Left cardiac atrium (tissue), 4 donors: ENCODE results near the gene C1GALT1. TPM values are rescaled to one million over a fixed set of nuclear protein-coding genes. Genes with fewer than 3 reads are reported as not detected.
"Not testable (repeated sequence)": the region's sequence is repeated elsewhere in the genome, so short reads cannot be mapped to it uniquely, and the experiment has no call there.

Source experiments
- ATAC-seq, 2 donors: fragments of 200-7000 bp; cut with Tn5 transposase; one replicate each; pipeline ENCODE4 v1.9.1; 2020; ENCODE audit warnings: mild to moderate bottlenecking in 2 of 2, moderate library complexity in 2 of 2
- DNase-seq: peaks from one replicate; pipeline ENCODE4 v3.0.0-alpha.2; 2020
- intact Hi-C, 2 donors: fragments of 100-400 bp; cut with DNase I; formaldehyde crosslinking; loops; one replicate each; pipeline versions ENCODE4 v1.14.1 to v1.15.1; 2022 to 2023
- total RNA-seq, 2 donors: library from RNA; stranded (reverse); fragmentation: NEBNext Ultra II Directional; extraction: Animal tissue kit (Norgen Biotek cat#: 25700); gene quantifications; one replicate each; pipeline ENCODE4 v1.2.1, GENCODE V29; 2021
- donor health status: DM: no; HTN: yes; CAD: no.
- donor health status: DM: no; HTN: yes; CAD: no; lungs with severe emphysema.
- donor health status: DM: yes; HTN: yes; CAD: no.
- donor health status: Dilated cardiomyopathy.

The C1GALT1 gene
- total RNA-seq, 2 donors from 2014 or later: 17.2 to 21.6 TPM

GRCh38 chr7:7221599-7222038 lies 39.3 kb downstream of the C1GALT1 start:
- ATAC-seq (peak in 1 of 2 donors; percentile 85), DNase-seq (peak; percentile 24)
- intact Hi-C loops: no loop called here

DNA sequence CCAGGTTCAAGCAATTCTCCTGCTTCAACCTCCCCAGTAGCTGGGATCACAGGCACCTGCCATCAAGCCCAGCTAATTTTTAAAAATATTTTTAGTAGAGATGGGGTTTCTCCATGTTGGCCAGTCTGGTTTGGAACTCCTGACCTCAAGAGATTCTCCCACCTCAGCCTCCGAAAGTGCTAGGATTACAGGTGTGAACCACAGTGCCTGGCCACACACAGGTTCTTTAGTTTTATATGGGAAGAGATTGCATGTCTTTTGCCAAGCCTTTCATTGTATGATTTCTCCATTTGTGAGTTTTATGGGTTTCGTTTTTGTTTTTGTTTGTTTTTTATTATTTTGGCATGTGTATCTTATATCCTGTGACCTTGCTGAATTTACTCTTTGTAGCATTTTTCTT lies 40.9 kb downstream of the C1GALT1 start:
- DNase-seq (no peak), ATAC-seq (no peak)
- intact Hi-C loops: no loop called here

DNA sequence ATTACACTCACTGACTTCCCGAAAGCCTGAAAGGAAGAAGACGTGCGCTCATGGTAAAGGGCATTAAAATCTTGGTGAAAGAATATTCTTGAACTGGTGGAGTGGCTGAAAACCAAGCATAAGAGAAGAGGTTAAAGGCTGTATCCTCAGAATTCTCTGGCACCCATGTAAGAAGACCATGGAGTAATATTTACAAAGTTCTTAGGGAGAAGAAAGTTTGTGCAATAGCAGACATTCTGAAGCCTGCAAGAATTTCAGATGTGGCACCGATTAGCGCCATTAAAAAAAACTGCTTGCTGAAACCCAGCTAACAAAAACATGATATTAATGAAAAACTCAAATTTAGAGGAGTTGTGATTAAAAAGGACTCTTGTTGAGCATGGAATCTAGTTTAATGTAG lies 44.1 kb downstream of the C1GALT1 start:
- no peak for ATAC-seq
- no peak for DNase-seq
- intact Hi-C loops: no loop called here

- intact Hi-C loops: no loop called here
- no peak for DNase-seq
- ATAC-seq: no peak
Measured at GRCh38 chr7:7228472-7228871, 46.1 kb downstream of the C1GALT1 start.

DNA sequence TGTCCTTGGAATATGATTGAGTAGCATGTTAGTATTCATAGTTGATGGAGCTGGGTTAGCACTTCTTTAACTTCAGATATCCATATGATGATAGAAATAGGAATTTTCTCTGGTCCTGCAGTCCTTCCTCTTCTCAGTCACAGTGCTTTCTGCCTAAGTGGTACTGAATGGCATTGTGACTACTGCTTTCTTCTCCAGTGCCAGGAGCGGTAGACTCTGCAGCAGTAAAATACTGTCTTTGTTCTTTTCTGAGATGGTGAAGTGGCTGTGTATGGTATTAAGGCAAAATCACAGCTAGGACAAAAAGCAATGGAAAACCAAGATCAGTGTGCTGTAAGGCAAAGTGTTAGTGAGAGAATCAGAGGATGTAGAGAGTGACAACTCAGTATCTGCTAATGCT lies 46.6 kb downstream of the C1GALT1 start:
- no peak for ATAC-seq
- no peak for DNase-seq
- intact Hi-C loops: no loop called here

- ATAC-seq (no peak), DNase-seq (no peak)
- intact Hi-C loops: no loop called here
Measured at GRCh38 chr7:7231000-7231399, 48.7 kb downstream of the C1GALT1 start.

DNA sequence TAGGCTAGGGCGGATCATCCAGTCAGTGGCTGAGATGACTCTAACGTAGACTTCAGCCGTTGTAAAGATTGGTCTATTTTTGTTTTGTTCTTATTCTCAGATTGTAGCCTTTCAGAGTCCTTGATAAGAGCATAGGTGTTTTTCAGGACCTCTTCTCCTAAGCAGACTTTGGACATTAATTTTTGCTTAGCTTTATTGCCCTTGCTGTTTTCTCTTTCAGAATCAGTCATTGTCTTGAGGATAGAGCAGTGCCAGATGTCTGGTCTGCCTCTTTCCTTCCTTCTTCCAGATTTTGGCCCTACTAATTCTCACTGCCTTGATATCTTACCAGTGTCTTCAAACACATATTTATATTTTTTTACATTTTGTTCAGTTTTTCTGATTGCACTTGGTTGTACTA lies 49.5 kb downstream of the C1GALT1 start:
- ATAC-seq: no peak
- intact Hi-C loops: no loop called here
- DNase-seq: no peak

DNA sequence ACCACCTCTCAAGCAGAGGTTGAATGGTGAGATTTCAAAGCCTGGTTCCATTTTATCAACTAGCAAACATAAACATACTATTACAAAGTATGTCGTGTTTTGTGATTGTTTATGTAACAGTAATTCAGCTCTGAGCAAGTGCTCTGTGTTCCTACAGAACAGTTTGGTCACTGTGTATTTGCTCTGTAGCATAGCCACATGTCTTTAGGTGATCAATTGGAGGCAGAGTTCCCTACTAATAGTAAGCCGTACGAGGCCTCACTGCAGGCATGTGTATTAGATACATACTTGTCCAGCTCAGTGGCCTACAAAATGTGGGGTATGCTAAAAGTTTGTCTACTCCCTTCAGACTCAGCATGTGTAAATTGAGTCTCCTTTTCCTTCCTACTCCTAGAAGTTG lies 53.0 kb downstream of the C1GALT1 start:
- DNase-seq (no peak), ATAC-seq (no peak)
- intact Hi-C loops: no loop called here

DNA sequence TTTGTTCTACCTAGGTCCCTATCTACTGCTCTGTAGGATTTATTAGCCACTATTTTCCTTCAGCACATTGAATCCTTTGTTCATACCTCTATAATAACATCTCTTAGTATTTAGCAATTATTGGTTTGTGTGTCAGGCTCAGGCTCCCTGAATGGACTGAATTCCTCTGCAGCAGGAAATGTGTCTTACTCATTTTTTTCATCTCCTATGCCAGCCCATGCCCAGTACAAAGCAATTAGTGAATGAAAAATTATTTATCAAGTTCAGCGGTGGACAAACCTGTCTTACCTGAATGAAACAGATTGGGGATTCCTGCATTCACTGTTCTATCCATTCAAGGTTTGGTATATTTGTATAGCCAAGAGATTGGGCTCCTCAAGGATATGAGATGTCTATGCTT lies 53.7 kb downstream of the C1GALT1 start:
- ATAC-seq (no peak), DNase-seq (no peak)
- intact Hi-C loops: no loop called here

GRCh38 chr7:7237201-7237977 lies 55.0 kb downstream of the C1GALT1 start:
- DNase-seq: no peak
- ATAC-seq: no peak
- intact Hi-C loops: no loop called here

DNA sequence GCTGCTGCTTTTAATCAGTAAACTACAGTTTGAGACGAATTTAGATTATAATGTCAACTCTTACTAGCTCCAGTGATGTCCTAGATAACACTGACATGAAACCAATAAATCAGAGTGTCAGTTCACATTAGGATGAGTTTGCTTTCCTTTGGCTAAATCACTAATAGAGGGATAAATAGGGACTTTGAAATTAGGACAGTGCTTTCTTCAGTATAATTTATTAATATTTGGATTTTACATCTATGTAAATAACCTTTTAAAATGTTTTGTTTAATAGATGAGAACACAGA lies 55.6 kb downstream of the C1GALT1 start:
- DNase-seq (no peak), ATAC-seq (no peak)
- intact Hi-C loops: no loop called here

GRCh38 chr7:7239346-7239745 lies 57.0 kb downstream of the C1GALT1 start:
- intact Hi-C loops: no loop called here
- no peak for DNase-seq
- no peak for ATAC-seq

DNA sequence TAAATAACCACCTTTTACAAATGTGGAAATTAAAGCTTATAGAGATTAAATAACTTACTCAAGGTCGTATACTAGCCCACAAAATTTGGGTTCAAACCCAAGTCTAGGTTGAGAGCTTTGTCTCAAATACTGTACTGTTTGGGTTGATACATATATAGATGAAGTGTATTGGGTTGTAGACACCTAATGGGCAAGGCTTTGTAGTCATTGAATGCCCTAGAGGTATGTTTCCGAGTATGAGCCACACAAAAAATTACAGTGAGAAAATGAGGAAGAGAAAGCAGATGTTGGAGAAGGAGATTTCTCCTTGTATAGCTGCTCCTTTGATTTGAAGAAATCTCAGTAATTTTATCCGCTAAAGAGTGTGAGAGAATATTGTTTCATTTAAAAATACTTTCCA lies 60.6 kb downstream of the C1GALT1 start:
- DNase-seq: no peak
- no peak for ATAC-seq
- intact Hi-C loops: no loop called here

DNA sequence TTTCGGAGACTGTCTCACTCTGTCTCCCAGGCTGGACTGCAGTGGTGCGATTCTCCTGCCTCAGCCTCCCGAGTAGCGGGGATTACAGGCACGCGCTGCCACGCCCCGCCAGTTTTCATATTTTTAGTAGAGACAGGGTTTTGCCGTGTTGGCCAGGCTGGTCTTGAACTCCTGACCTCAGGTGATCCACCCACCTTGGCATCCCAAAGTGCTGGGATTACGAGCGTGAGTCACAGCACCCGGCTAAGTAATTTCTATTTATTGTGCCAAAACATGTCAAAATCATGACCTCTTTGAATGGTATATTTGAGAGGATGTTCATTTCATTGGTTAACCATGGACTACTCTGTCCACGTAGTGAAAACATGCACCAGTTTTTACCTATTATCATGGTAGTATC lies 62.9 kb downstream of the C1GALT1 start:
- ATAC-seq, intact Hi-C loops, DNase-seq: not testable (repeated sequence)

DNA sequence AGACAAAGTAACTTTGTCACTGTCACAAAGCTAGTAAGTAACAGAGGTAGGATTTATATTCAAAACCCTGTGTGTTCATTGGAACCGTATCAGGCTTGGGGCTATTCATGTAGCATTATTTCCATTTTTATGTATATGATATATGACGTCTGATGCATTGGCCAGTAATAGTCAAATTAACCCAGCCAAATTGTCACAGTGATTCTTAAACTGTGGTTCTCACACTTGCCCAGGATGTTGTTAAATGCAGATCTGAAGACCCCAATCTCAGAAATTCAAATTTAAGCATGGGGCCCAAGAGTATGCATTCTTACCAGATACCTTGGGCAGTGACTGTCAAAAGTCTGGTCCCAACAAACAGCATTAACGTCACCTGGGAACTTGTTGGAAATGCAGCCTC lies 63.9 kb downstream of the C1GALT1 start:
- DNase-seq (no peak), ATAC-seq (no peak)
- intact Hi-C loops: no loop called here

DNA sequence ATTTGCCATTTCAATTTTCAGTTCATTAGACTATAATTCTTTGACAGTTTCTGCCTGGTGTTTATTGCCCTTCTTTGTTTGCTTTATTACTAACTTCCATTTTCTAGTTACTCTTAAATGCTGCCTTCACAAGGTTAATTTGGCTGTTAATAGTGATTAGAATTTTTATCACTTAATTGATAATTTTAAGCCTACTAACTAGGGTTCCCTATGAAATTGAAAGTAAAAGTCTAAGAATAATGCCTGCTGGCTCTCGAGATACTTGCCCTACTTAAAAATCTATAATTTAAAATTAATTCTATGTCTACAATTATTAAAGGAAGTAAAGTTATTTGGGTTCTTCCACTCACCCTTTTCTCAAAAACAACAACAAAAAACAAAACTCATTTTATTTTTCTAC lies 65.3 kb downstream of the C1GALT1 start:
- intact Hi-C loops: no loop called here
- DNase-seq: no peak
- ATAC-seq: no peak

- DNase-seq (no peak), ATAC-seq (no peak)
- intact Hi-C loops: no loop called here
Measured at GRCh38 chr7:7249814-7250213, 67.5 kb downstream of the C1GALT1 start.

DNA sequence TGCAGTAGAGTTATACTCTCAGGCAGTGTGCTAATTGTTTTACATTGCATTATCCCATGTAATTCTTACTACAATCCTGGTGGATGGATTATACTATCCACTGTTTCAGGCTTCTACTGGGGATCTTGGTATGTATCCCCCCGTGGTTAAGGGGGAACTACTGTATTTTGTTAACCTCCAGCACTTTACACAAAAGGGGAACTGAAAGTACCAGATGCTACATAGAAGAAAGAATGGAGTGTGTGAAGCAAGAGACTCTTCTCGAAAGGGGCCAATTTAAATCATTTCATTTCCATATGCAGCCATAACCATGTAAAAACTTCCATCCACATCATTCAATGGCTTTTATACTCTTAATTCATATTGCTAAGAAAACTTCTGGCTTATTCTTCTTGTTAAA lies 69.4 kb downstream of the C1GALT1 start:
- ATAC-seq (peak; percentile 47 to 56), DNase-seq (no peak)
- intact Hi-C loops: no loop called here

GRCh38 chr7:7254319-7254718 lies 72.0 kb downstream of the C1GALT1 start:
- intact Hi-C loops: no loop called here
- DNase-seq (no peak), ATAC-seq (no peak)

DNA sequence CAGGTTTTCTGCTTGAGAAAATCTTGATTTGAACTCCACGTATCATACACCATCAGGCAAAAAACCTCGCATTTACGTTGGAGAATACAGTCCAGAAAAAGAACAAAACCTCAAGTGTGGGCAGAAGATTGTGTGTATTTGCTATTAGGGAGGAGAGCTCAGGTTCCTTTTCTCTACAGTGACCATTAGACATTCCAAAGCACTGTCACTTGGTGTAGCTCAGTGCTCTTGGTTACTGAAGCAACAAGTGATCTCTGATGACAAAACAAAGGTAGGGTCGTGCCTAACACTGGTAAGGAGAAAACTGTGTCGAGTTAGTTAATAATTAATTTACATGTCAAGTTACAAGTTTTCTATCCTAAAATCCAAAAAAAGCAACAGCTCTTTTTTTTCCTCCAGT lies 72.6 kb downstream of the C1GALT1 start:
- ATAC-seq (no peak), DNase-seq (no peak)
- intact Hi-C loops: no loop called here

DNA sequence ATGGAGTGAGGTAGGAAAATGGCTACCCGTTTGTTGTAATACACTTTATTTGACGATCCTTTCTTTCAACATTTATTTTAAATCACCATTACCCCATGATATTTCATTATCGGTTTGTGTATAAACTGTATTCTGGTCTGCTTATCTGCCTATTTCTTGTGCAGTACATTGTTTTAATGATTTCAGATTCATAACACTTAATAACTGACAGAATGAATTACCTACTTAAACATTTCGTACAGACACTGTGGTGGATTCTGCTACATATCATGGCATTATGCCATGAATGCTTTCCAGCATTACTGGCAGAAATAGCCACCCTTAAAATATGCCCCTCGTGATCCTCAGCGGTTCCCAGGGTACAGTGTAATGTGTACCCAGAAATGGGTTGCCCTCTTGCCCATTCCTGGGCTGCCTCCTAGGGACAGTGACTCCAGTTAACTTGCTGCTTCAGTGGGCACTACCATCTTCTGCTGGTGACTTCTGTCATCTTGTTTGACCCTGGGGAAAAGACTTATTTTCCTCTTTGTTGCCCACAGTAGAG lies 74.5 kb downstream of the C1GALT1 start:
- ATAC-seq (peak; percentile 41 to 63), DNase-seq (no peak)
- intact Hi-C loops: no loop called here
